ENCODE measurements around the gene AIFM3.

The AIFM3 gene

GRCh38 chr22:20992456-20993303 lies 25.6 kb downstream of the AIFM3 start:
- TF ChIP-seq CTCF (IDR thresholded peaks at IDR 0.05; ENCODE audit: low read depth, low read length): no peak
- DNase-seq (ENCODE audit: low read depth in 2 of 2): no peak
- H3K4me3 ChIP-seq (replicated peaks in 1 of 2; ENCODE audit: low read depth in 2 of 2, low read length in 2 of 2): no peak overlapping the region

GRCh38 chr22:20993304-20994127 lies 26.5 kb downstream of the AIFM3 start:
- no peak for DNase-seq (ENCODE audit: low read depth in 2 of 2)
- no peak for TF ChIP-seq CTCF (IDR thresholded peaks at IDR 0.05; ENCODE audit: low read depth, low read length)
- H3K4me3 ChIP-seq (replicated peaks in 1 of 2; ENCODE audit: low read depth in 2 of 2, low read length in 2 of 2): no peak overlapping the region

GRCh38 chr22:20994128-20994901 lies 27.3 kb downstream of the AIFM3 start:
- no peak for TF ChIP-seq CTCF (IDR thresholded peaks at IDR 0.05; ENCODE audit: low read depth, low read length)
- no peak for DNase-seq (ENCODE audit: low read depth in 2 of 2)
- no peak overlapping the region for H3K4me3 ChIP-seq (replicated peaks in 1 of 2; ENCODE audit: low read depth in 2 of 2, low read length in 2 of 2)

GRCh38 chr22:20994902-20995241 lies 27.8 kb downstream of the AIFM3 start:
- no peak overlapping the region for H3K4me3 ChIP-seq (replicated peaks in 1 of 2; ENCODE audit: low read depth in 2 of 2, low read length in 2 of 2)
- DNase-seq (ENCODE audit: low read depth in 2 of 2): no peak
- no peak for TF ChIP-seq CTCF (IDR thresholded peaks at IDR 0.05; ENCODE audit: low read depth, low read length)

GRCh38 chr22:20995329-20996030 lies 28.4 kb downstream of the AIFM3 start:
- H3K4me3 ChIP-seq (replicated peaks in 1 of 2; ENCODE audit: low read depth in 2 of 2, low read length in 2 of 2): no peak overlapping the region
- DNase-seq (ENCODE audit: low read depth in 2 of 2): no peak
- TF ChIP-seq CTCF (IDR thresholded peaks at IDR 0.05; ENCODE audit: low read depth, low read length): no peak

GRCh38 chr22:20996031-20996410 lies 29.0 kb downstream of the AIFM3 start:
- no peak for DNase-seq (ENCODE audit: low read depth in 2 of 2)
- no peak overlapping the region for H3K4me3 ChIP-seq (replicated peaks in 1 of 2; ENCODE audit: low read depth in 2 of 2, low read length in 2 of 2)
- no peak for TF ChIP-seq CTCF (IDR thresholded peaks at IDR 0.05; ENCODE audit: low read depth, low read length)
